K562 (cell line): ENCODE results near the gene THAP2. TPM values are rescaled to one million over a fixed set of nuclear protein-coding genes. Genes with fewer than 3 reads are reported as not detected.
A peak's percentile ranks its signal among the peaks of the same experiment; 100 is the strongest.

Source experiments
- ATAC-seq: fragments of 200-7000 bp; cut with Tn5 transposase; 3 replicates; pipeline ENCODE4 v1.9.1; 2020; ENCODE audit warnings: moderate library complexity
- BruUV-seq: library from RNA; stranded (reverse); fragments of 400-500 nt; replicated peaks from 2 replicates; lab custom pipeline; 2021; lab: Mats Ljungman, UMichigan
- CTCF ChIA-PET: fragments of 300-600 bp; formaldehyde crosslinking; extraction: SDS; loops from one replicate; lab custom pipeline; 2021; ENCODE audit warnings: low intra/inter-chr PET ratio; lab: Yijun Ruan, JAX
- POLR2A ChIA-PET: fragments of 300-600, 350-650 bp; sonication (Branson Sonifier 250); formaldehyde crosslinking; extraction: SDS; loops from one replicate; lab custom pipeline; 2021; ENCODE audit warnings: antibody characterized with exemption, inconsistent platforms; lab: Yijun Ruan, JAX
- DNase-seq, 4 experiments: peaks; one replicate each; pipeline versions ENCODE4 v3.0.0 to v3.0.0-alpha.2; 2011 to 2018; ENCODE audit warnings: low spot score in 3 of 4, mixed read lengths in 3 of 4; ENCODE audit errors: extremely low read depth in 1 of 4
- FAIRE-seq: peaks from 2 replicates; lab custom pipeline; 2011; peaks lifted over from hg19 to GRCh38; lab: Jason Lieb, UNC
- H2AFZ ChIP-seq: 2 replicates; pipeline ENCODE4 v1.6.0; 2011; ENCODE audit warnings: low read depth, low read length, control low read depth, inconsistent platforms
- H3K27ac ChIP-seq: fragments of 200-600 bp; 3 replicates; pipeline ENCODE4 v1.8.0; 2011; ENCODE audit warnings: low read depth, mild to moderate bottlenecking, control low read depth, inconsistent platforms, low read length, moderate library complexity, mixed read lengths; ENCODE audit errors: extremely low read depth
- H3K27me3 ChIP-seq, 2 experiments: fragments of 300-600 bp in 1 of 2; 2 replicates in 1 of 2; 3 replicates in 1 of 2; pipeline versions ENCODE4 v1.6.0 to v1.8.0; 2011; ENCODE audit warnings: inconsistent platforms in 2 of 2, low read length in 2 of 2, mild to moderate bottlenecking in 1 of 2, mixed read lengths in 1 of 2, moderate library complexity in 1 of 2; ENCODE audit not compliant: control insufficient read depth in 2 of 2, insufficient read depth in 2 of 2
- H3K36me3 ChIP-seq: fragments of 300-600 bp; 3 replicates; pipeline ENCODE4 v1.8.0; 2011; ENCODE audit warnings: mild to moderate bottlenecking, low read length, inconsistent platforms; ENCODE audit not compliant: control insufficient read depth, insufficient read depth
- H3K4me1 ChIP-seq, 2 experiments: fragments of 200-600 bp in 1 of 2; replicated peaks in 1 of 2; 2 replicates in 1 of 2; 3 replicates in 1 of 2; pipeline versions ENCODE4 v1.5.1 to v1.8.0; 2011; ENCODE audit warnings: inconsistent platforms in 2 of 2, low read length in 2 of 2, mild to moderate bottlenecking in 1 of 2, mixed read lengths in 1 of 2, moderate library complexity in 1 of 2; ENCODE audit not compliant: control insufficient read depth in 2 of 2, insufficient read depth in 2 of 2
- H3K4me2 ChIP-seq: 2 replicates; pipeline ENCODE4 v1.6.1; 2011; ENCODE audit warnings: low read length, control low read depth, inconsistent platforms, mixed read lengths; ENCODE audit not compliant: insufficient read depth
- H3K4me3 ChIP-seq: fragments of 200-600 bp; sonication (generic), shearing (Covaris generic); 2 replicates; pipeline ENCODE4 v1.5.1; 2016; ENCODE audit warnings: control low read depth, inconsistent platforms
- H3K79me2 ChIP-seq: fragments of 200-600 bp; 3 replicates; pipeline ENCODE4 v1.8.0; 2011; ENCODE audit warnings: low read length, inconsistent platforms; ENCODE audit not compliant: control insufficient read depth, insufficient read depth
- H3K9ac ChIP-seq, 2 experiments: 2 replicates each; pipeline versions ENCODE4 v1.6.0 to v1.6.1; 2011; ENCODE audit warnings: low read depth in 2 of 2, low read length in 2 of 2, control low read depth in 1 of 2, inconsistent platforms in 1 of 2, mild to moderate bottlenecking in 1 of 2, mixed read lengths in 1 of 2; ENCODE audit not compliant: insufficient read depth in 1 of 2
- H3K9me1 ChIP-seq: one replicate; pipeline ENCODE4 v1.6.0; 2011; ENCODE audit warnings: inconsistent platforms, mild to moderate bottlenecking, low read length, moderate library complexity; ENCODE audit not compliant: control insufficient read depth, insufficient read depth
- H3K9me3 ChIP-seq: replicated peaks from 2 replicates; pipeline ENCODE4 v1.5.1; 2011; ENCODE audit warnings: low read depth, low read length, inconsistent platforms; ENCODE audit not compliant: control insufficient read depth, insufficient read depth
- H4K20me1 ChIP-seq: replicated peaks from 2 replicates; pipeline ENCODE4 v1.6.1; 2011; ENCODE audit warnings: low read length, inconsistent platforms, mixed read lengths; ENCODE audit not compliant: control insufficient read depth, insufficient read depth
- ELF1 ChIP-seq: fragments of 200-800 bp; sonication (Bioruptor generic); IDR thresholded peaks from 2 replicates; pipeline ENCODE4 v1.6.1; 2016; ENCODE audit warnings: missing genetic modification characterization, missing compliant biosample characterization
- FOSL1 ChIP-seq: fragments of 200-800 bp; sonication (Bioruptor generic); conservative IDR thresholded peaks from 2 replicates; pipeline ENCODE4 v1.6.1; 2016; ENCODE audit warnings: missing genetic modification characterization, missing compliant biosample characterization
- JUN ChIP-seq, 2 experiments: sonication (generic) in 1 of 2; formaldehyde crosslinking in 1 of 2; IDR thresholded peaks; 2 replicates each; pipeline versions ENCODE4 v1.6.1 to v1.8.0; 2012 to 2022; ENCODE audit warnings: borderline replicate concordance in 2 of 2, mild to moderate bottlenecking in 2 of 2, improper control_type of control experiment in 1 of 2, low read depth in 1 of 2, low read length in 1 of 2, missing genetic modification reagents in 1 of 2
- KAT2B ChIP-seq: IDR thresholded peaks from one replicate; pipeline ENCODE4 v1.6.1; 2012; ENCODE audit warnings: low read depth, mild to moderate bottlenecking, control low read depth, inconsistent platforms, low read length, moderate library complexity
- LARP7 ChIP-seq: fragments of 450-650 bp; IDR thresholded peaks from 2 replicates; pipeline ENCODE4 v1.6.1; 2016
- NFE2 ChIP-seq: IDR thresholded peaks from 2 replicates; pipeline ENCODE4 v1.6.1; 2014; ENCODE audit warnings: antibody characterized with exemption, low read depth
- NR2C1 ChIP-seq, 2 experiments: fragments of 450-650 bp; IDR thresholded peaks; 2 replicates each; pipeline ENCODE4 v1.6.1; 2017; ENCODE audit warnings: mild to moderate bottlenecking in 2 of 2, antibody characterized with exemption in 1 of 2, inconsistent platforms in 1 of 2, missing compliant biosample characterization in 1 of 2, missing genetic modification characterization in 1 of 2
- POLR3A ChIP-seq: IDR thresholded peaks from 2 replicates; pipeline ENCODE4 v1.6.1; 2011; ENCODE audit warnings: borderline replicate concordance, mild to moderate bottlenecking, moderate library complexity; ENCODE audit not compliant: insufficient read length, insufficient read depth; ENCODE audit errors: extremely low read depth
- SMARCC2 ChIP-seq: fragments of 450-650 bp; IDR thresholded peaks from 2 replicates; pipeline ENCODE4 v1.6.1; 2017; ENCODE audit warnings: antibody characterized with exemption, moderate library complexity, mild to moderate bottlenecking, low read depth
- STAT5A ChIP-seq: IDR thresholded peaks from 2 replicates; pipeline ENCODE4 v1.6.1; 2012; ENCODE audit warnings: low read length, inconsistent platforms, borderline replicate concordance
- TOE1 ChIP-seq, 2 experiments: fragments of 450-650 bp in 1 of 2; sonication (generic) in 1 of 2; formaldehyde crosslinking in 1 of 2; IDR thresholded peaks; 2 replicates each; pipeline versions ENCODE4 v1.7.1 to v1.8.0; 2016 to 2022; ENCODE audit warnings: borderline replicate concordance in 2 of 2, mild to moderate bottlenecking in 2 of 2, antibody characterized with exemption in 1 of 2, inconsistent platforms in 1 of 2, low read depth in 1 of 2, missing genetic modification reagents in 1 of 2, moderate library complexity in 1 of 2
- ZNF311 ChIP-seq: fragments of 250-450 bp; sonication (Bioruptor Pico); IDR thresholded peaks from 2 replicates; pipeline ENCODE4 v1.4.0; 2020; ENCODE audit warnings: mild to moderate bottlenecking, moderate library complexity
- WGBS: fragments of 100-300 bp; shearing (Covaris generic); methylation state at CpG from one replicate; pipeline ENCODE4 v1.1.6; 2016; ENCODE audit warnings: low coverage, mixed read lengths; ENCODE audit not compliant: insufficient coverage; ENCODE audit errors: missing lambda C conversion rate; 5-methylcytosine and 5-hydroxymethylcytosine counted together
- in situ Hi-C: fragments of 300-500 bp; cut with MboI; formaldehyde crosslinking; loops from 4 replicates; pipeline ENCODE4 v1.15.0; 2018; ENCODE audit warnings: inconsistent platforms, mixed read lengths
- intact Hi-C: fragments of 100-400 bp; cut with micrococcal nuclease; formaldehyde crosslinking; loops from 2 replicates; pipeline ENCODE4 v1.14.2; 2022
- polyA plus RNA-seq, 8 experiments: library from polyadenylated mRNA; depleted of rRNA in 4 of 8; stranded (reverse) in 5 of 8; unstranded in 3 of 8; fragments of >200 nt; fragmentation: Nextera tagmentation in 2 of 8; fragmentation: Illumina TruSeq in 1 of 8; extraction: Ambion mirVana in 2 of 8; extraction: Trizol in 1 of 8; gene quantifications; 2 replicates each; pipeline versions ENCODE4 v1.2.1 to v1.2.3, GENCODE V29; 2011 to 2014; ENCODE audit warnings: inconsistent platforms in 1 of 8, missing spikeins in 1 of 8
- total RNA-seq, 7 experiments: library from RNA; depleted of rRNA in 6 of 7; stranded (reverse); fragments of >200 nt in 6 of 7; fragmentation: Illumina TruSeq in 2 of 7; extraction: Trizol in 2 of 7; gene quantifications; 2 replicates each; pipeline versions ENCODE4 v1.2.1 to v1.2.3, GENCODE V29; 2011 to 2021; ENCODE audit warnings: low replicate concordance in 1 of 7
- TF ChIP-seq, protein P1 (sequence below): fragments of 250-450 bp; sonication (Bioruptor Pico); IDR thresholded peaks from 2 replicates; pipeline ENCODE4 v1.6.1; 2021; ENCODE audit warnings: mild to moderate bottlenecking

The THAP2 gene
- total and polyA plus RNA-seq, 9 of the 15 experiments (the other 6 are each of a cell fraction or from before 2014, with no cell fraction given): 1.8 to 18.9 (median 7.3) TPM

- Histone ChIP-seq H3K9me1 (no peaks in the 10 kb centered on the region), H3K9ac (no peak overlapping the region), H3K79me2 (peaks cover 88% of the 10 kb centered on the region), H2AFZ (no peak overlapping the region), H3K27me3 (no peaks in the 10 kb centered on the region), H3K27ac (no peak overlapping the region), H3K4me1 (peaks cover 0 to 9% of the 10 kb centered on the region in 2 experiments; a peak in 1 of 5 replicates), H3K4me3 (no peak overlapping the region), H4K20me1 (no peaks in the 10 kb centered on the region), H3K9me3 (peaks cover 11% of the 10 kb centered on the region), H3K4me2 (no peak overlapping the region), H3K36me3 (peaks cover 90% of the 10 kb centered on the region)
- WGBS: 72% methylated on average over 3 of the region's 3 CpGs
- ChIA-PET POLR2A (interaction anchor here (0.6 to 1.3 kb wide), 2 partner anchors 10 to 51 kb away, joined by 4 to 6 read pairs; partner anchors contain the start of genes THAP2 and ZFC3H1), CTCF (no interaction called here)
- BruUV-seq: no TSS peak
- TF ChIP-seq POLR3A: no peak
- peak; percentile 38; the same call in 1 of the 2 replicates for TF ChIP-seq FOSL1 (tag)
- TF ChIP-seq NFE2: 0 out of 2 replicates have a peak, but pooled peaks have one; percentile 4
- in situ Hi-C loops (no loop called here), intact Hi-C loops (no loop called here)
- DNase-seq (peak in 1 of 4 experiments; percentile 27), ATAC-seq (peak; percentile 36; the same call in 2 of the 3 replicates), FAIRE-seq (no peak)
Observed at GRCh38 chr12:71654200-71654599, 9.9 kb upstream of the THAP2 start.

- 0% methylated on average over 1 of the region's 1 CpG for WGBS
- BruUV-seq: no TSS peak
- no peaks in the 10 kb centered on the region for H3K27me3 ChIP-seq
- CTCF ChIA-PET: no interaction called here
- TF ChIP-seq, protein P1, sequence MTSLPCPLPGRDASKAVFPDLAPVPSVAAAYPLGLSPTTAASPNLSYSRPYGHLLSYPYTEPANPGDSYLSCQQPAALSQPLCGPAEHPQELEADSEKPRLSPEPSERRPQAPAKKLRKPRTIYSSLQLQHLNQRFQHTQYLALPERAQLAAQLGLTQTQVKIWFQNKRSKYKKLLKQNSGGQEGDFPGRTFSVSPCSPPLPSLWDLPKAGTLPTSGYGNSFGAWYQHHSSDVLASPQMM (CRISPR knock-in tag): no peak
- TF ChIP-seq ZNF311 (no peak), KAT2B (no peak), NR2C1 (IDR thresholded peaks at IDR 0.05) (no peak), NR2C1 (tag; IDR thresholded peaks at IDR 0.05) (no peak), NFE2 (no peak), STAT5A (no peak), SMARCC2 (no peak), TOE1 (IDR thresholded peaks at IDR 0.05; ENCODE audit: borderline replicate concordance) (no peak), TOE1 (CRISPR knock-in tag; IDR thresholded peaks at IDR 0.05; ENCODE audit: borderline replicate concordance, low read depth) (no peak), ELF1 (tag) (no peak), LARP7 (no peak), JUN (IDR thresholded peaks at IDR 0.05; ENCODE audit: borderline replicate concordance, low read depth, low read length) (no peak), JUN (CRISPR knock-in tag; IDR thresholded peaks at IDR 0.05; ENCODE audit: borderline replicate concordance) (no peak)
- TF ChIP-seq, all 486 proteins: peak for 0
- FAIRE-seq (no peak), ATAC-seq (no peak; the same call in 2 of the 3 replicates), DNase-seq (no peak)
- H3K36me3 ChIP-seq: peaks cover 93% of the 10 kb centered on the region
- H3K9me3 ChIP-seq: peaks cover 11% of the 10 kb centered on the region
- H3K9ac ChIP-seq: no peak overlapping the region
- H3K4me1 ChIP-seq: peaks cover 0 to 9% of the 10 kb centered on the region in 2 experiments; a peak in 1 of 5 replicates
- no peaks in the 10 kb centered on the region for H3K9me1 ChIP-seq
- H2AFZ ChIP-seq: no peak overlapping the region
- no peak overlapping the region for H3K4me2 ChIP-seq
- H3K4me3 ChIP-seq: no peak overlapping the region
- POLR2A ChIA-PET: interaction anchor here (1.3 kb wide), 1 partner anchor 8 kb away, joined by 6 read pairs; the partner anchor contains the start of genes THAP2 and ZFC3H1
- peaks cover 91% of the 10 kb centered on the region for H3K79me2 ChIP-seq
- no peaks in the 10 kb centered on the region for H4K20me1 ChIP-seq
- in situ Hi-C loops: no loop called here
- intact Hi-C loops: no loop called here
- no peak overlapping the region for H3K27ac ChIP-seq
Observed at GRCh38 chr12:71655495-71655894, 8.6 kb upstream of the THAP2 start.
